ENCODE results near the gene WIPI1.

DNA sequence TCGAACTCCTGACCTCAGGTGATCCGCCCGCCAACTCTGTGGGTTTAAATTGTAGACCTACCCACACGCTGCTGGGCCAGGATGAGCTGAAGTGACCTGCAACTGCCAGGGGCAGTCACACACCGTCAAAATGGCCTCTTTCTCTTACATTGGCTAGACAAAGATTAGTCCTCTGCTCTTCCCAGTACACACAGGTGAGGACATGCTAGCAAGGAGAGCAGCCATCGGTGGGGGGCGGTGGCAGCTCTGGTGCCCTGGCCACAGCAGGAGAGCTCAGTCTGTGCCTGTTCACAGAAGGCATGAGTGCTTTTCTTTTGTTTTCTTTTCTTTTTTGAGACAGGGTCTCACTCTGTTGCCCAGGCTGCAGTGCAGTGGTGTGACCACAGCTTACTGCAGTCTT lies 29.7 kb downstream of the WIPI1 start:
- TF ChIP-seq, protein P1, sequence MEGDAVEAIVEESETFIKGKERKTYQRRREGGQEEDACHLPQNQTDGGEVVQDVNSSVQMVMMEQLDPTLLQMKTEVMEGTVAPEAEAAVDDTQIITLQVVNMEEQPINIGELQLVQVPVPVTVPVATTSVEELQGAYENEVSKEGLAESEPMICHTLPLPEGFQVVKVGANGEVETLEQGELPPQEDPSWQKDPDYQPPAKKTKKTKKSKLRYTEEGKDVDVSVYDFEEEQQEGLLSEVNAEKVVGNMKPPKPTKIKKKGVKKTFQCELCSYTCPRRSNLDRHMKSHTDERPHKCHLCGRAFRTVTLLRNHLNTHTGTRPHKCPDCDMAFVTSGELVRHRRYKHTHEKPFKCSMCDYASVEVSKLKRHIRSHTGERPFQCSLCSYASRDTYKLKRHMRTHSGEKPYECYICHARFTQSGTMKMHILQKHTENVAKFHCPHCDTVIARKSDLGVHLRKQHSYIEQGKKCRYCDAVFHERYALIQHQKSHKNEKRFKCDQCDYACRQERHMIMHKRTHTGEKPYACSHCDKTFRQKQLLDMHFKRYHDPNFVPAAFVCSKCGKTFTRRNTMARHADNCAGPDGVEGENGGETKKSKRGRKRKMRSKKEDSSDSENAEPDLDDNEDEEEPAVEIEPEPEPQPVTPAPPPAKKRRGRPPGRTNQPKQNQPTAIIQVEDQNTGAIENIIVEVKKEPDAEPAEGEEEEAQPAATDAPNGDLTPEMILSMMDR (optimal IDR thresholded peaks at IDR 0.05 in 1 of 3, IDR thresholded peaks at IDR 0.05 in 1 of 3, conservative IDR thresholded peaks at IDR 0.05 in 1 of 3; ENCODE audit: extremely low read depth in 1 of 3, insufficient read depth in 2 of 3, low read length in 3 of 3) = no peak
- TF ChIP-seq EZH2 (IDR thresholded peaks at IDR 0.05; ENCODE audit: low read length) = no peak

All from keratinocyte (primary cell).